A673 (cell line): Measurements from ENCODE around the gene ZDHHC23. TPM values are rescaled to one million over a fixed set of nuclear protein-coding genes. Genes with fewer than 3 reads are reported as not detected.

ENCODE experiments used
- BruUV-seq: library from RNA; stranded (reverse); fragments of 400-500 nt; replicated peaks from 2 replicates; lab custom pipeline; 2021; lab: Mats Ljungman, UMichigan
- CTCF ChIA-PET: fragments of 300-600 bp; sonication (Branson Sonifier 250); formaldehyde crosslinking; loops from one replicate; lab custom pipeline; 2022; ENCODE audit warnings: antibody characterized with exemption; lab: Charles Lee
- POLR2A ChIA-PET: fragments of 300-600 bp; sonication (Branson Sonifier 250); formaldehyde crosslinking; loops from one replicate; lab custom pipeline; 2022; ENCODE audit warnings: antibody characterized with exemption; ENCODE audit not compliant: low non-redundant PET; lab: Charles Lee
- DNase-seq: peaks from one replicate; pipeline ENCODE4 v3.0.0-alpha.2; 2015; ENCODE audit warnings: low spot score
- H3K27ac ChIP-seq: fragments of 200-600 bp; sonication (generic); 2 replicates; pipeline ENCODE4 v1.5.1; 2016; ENCODE audit warnings: mixed run types, low read depth, mild to moderate bottlenecking, mixed read lengths, antibody characterized with exemption, low read length; ENCODE audit not compliant: poor library complexity, severe bottlenecking
- H3K27me3 ChIP-seq: fragments of 200-600 bp; sonication (generic); replicated peaks from 2 replicates; pipeline ENCODE4 v1.6.1; 2017; ENCODE audit warnings: mixed run types, low read depth, mild to moderate bottlenecking, mixed read lengths, antibody characterized with exemption, low read length; ENCODE audit not compliant: insufficient read depth, poor library complexity
- H3K36me3 ChIP-seq: fragments of 200-600 bp; sonication (generic); 2 replicates; pipeline ENCODE4 v1.6.1; 2016; ENCODE audit warnings: mixed run types, mild to moderate bottlenecking, mixed read lengths, antibody characterized with exemption, low read length; ENCODE audit not compliant: insufficient read depth, poor library complexity, severe bottlenecking
- H3K4me1 ChIP-seq: fragments of 200-600 bp; sonication (generic); 2 replicates; pipeline ENCODE4 v1.6.1; 2017; ENCODE audit warnings: mixed run types, mild to moderate bottlenecking, mixed read lengths, antibody characterized with exemption, low read length; ENCODE audit not compliant: insufficient read depth, poor library complexity, severe bottlenecking
- H3K4me3 ChIP-seq: fragments of 200-600 bp; sonication (generic); 2 replicates; pipeline ENCODE4 v1.5.1; 2016; ENCODE audit warnings: low read depth, mixed run types, mild to moderate bottlenecking, mixed read lengths, low read length; ENCODE audit not compliant: poor library complexity, severe bottlenecking
- H3K9me3 ChIP-seq: fragments of 200-600 bp; sonication (generic); 2 replicates; pipeline ENCODE4 v1.6.1; 2016; ENCODE audit warnings: mixed run types, low read depth, mild to moderate bottlenecking, mixed read lengths, antibody characterized with exemption, low read length; ENCODE audit not compliant: poor library complexity, severe bottlenecking
- EZH2 ChIP-seq: fragments of 200-600 bp; sonication (generic); IDR thresholded peaks from 2 replicates; pipeline ENCODE4 v1.6.1; 2017; ENCODE audit warnings: borderline replicate concordance, low read depth, mild to moderate bottlenecking, mixed read lengths, antibody characterized with exemption, low read length; ENCODE audit not compliant: poor library complexity, severe bottlenecking
- intact Hi-C: fragments of 100-400 bp; cut with micrococcal nuclease; formaldehyde crosslinking; loops from one replicate; pipeline ENCODE4 v1.10.0; 2022; ENCODE audit not compliant: unreplicated experiment
- total RNA-seq: library from RNA; stranded (reverse); gene quantifications from 2 replicates; pipeline ENCODE4 v1.2.3, GENCODE V29; 2021
- TF ChIP-seq, protein P1 (sequence below): fragments of 300-800, 200-600 bp; sonication (generic); conservative IDR thresholded peaks from 2 replicates; pipeline ENCODE4 v1.5.1; 2017; ENCODE audit warnings: low read depth, mild to moderate bottlenecking, antibody characterized with exemption, low read length, moderate library complexity, mixed read lengths

Gene ZDHHC23
- total RNA-seq, 1 experiment from 2014 or later: 1.1 TPM

DNA sequence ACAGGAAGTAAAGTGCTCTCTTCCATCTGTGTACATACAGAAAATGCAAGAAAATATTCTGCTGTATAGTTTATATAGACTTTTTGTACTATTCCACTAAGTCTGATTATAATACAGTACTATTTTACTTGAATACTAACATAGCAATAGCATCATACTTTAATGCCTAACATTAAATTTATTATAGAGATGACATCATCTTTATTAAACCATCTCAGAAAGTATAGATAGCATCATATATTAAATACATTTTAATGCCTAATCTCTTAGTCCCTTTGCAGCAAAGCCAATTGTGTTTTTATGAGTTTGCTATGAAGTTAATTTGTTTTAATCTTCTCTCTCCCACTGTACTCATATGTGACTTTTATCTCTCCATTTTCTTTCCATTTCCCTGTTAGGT lies 39.7 kb upstream of the ZDHHC23 start:
- BruUV-seq: no TSS peak
- Histone ChIP-seq H3K36me3 (no peaks in the 10 kb centered on the region), H3K27ac (no peak overlapping the region), H3K4me3 (no peak overlapping the region), H3K4me1 (no peaks in the 10 kb centered on the region), H3K9me3 (no peaks in the 10 kb centered on the region), H3K27me3 (no peaks in the 10 kb centered on the region)
- TF ChIP-seq EZH2: no peak
- no peak for DNase-seq
- POLR2A ChIA-PET: no interaction called here
- CTCF ChIA-PET: no interaction called here
- intact Hi-C loops: no loop called here

DNA sequence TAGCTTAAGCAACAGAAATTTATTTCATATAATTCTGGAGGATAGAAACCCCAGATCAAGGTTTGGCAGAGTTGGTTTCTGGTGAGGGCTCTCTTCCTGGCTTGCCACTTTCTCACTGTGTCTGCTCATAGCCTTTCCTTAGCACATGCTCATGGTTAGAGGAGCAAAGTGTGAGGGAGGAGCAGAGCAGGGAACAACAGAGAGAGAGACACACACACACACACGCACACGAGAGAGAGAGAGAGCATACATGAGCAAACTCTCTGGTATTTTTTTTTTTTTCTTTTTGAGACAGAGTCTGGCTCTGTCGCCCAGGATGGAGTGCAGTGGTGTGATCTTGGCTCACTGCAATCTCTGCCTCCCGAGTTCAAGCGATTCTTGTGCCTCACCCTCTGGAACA lies 36.8 kb upstream of the ZDHHC23 start:
- H3K27ac ChIP-seq: no peak overlapping the region
- DNase-seq: no peak
- no TSS peak for BruUV-seq

DNA sequence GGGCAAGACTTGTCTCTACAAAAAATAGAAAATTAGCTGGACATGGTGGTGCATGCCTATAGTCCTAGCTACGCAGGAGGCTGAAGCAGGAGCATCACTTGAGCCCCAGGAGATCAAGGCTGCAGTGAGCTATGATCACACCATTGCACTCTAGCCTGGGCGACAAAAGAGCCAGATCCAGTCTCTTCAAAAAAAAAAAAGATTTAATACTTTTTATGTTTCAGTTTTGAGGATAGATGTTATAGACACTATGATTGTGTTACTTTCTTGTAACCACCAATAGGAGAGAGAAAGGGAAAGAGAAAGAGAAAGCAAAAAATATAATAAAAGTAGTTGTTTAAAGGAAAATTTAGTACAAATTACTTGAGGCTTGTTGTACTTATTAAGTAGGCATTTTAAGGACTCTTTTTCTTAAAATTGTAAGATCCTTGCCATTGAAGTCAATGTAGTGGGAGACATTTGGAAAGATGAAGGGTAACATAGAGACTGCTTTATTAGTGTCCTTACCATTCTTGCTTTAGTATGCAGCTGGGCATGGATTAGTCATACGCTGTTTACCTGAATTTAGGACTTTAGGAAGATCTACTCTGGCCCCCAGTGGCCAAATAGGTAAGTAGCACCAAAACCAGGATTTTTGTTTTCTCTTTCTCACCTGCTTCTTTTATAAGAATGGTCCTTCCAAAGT lies 35.1 kb upstream of the ZDHHC23 start:
- no peaks in the 10 kb centered on the region for H3K9me3 ChIP-seq
- no peaks in the 10 kb centered on the region for H3K4me1 ChIP-seq
- intact Hi-C loops: loop anchor here (2.0 to 5.0 kb wide), 2 partner anchors 74 to 175 kb away; partner anchors contain the start of gene GRAMD1C
- H3K27me3 ChIP-seq: no peaks in the 10 kb centered on the region
- no TSS peak for BruUV-seq
- ChIA-PET POLR2A (no interaction called here), CTCF (interaction anchor here (0.7 to 1.3 kb wide), 3 partner anchors 68 to 266 kb away, joined by 3 to 7 read pairs (median 3); partner anchors contain the start of genes DRD3 and GRAMD1C)
- H3K27ac ChIP-seq: no peak overlapping the region
- no peak overlapping the region for H3K4me3 ChIP-seq
- DNase-seq: peak; percentile 58
- no peaks in the 10 kb centered on the region for H3K36me3 ChIP-seq
- no peak for TF ChIP-seq EZH2
- TF ChIP-seq, protein P1, sequence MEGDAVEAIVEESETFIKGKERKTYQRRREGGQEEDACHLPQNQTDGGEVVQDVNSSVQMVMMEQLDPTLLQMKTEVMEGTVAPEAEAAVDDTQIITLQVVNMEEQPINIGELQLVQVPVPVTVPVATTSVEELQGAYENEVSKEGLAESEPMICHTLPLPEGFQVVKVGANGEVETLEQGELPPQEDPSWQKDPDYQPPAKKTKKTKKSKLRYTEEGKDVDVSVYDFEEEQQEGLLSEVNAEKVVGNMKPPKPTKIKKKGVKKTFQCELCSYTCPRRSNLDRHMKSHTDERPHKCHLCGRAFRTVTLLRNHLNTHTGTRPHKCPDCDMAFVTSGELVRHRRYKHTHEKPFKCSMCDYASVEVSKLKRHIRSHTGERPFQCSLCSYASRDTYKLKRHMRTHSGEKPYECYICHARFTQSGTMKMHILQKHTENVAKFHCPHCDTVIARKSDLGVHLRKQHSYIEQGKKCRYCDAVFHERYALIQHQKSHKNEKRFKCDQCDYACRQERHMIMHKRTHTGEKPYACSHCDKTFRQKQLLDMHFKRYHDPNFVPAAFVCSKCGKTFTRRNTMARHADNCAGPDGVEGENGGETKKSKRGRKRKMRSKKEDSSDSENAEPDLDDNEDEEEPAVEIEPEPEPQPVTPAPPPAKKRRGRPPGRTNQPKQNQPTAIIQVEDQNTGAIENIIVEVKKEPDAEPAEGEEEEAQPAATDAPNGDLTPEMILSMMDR: peak; percentile 65

More for the DNA sequence above, 36.8 kb upstream of the ZDHHC23 start:
- Histone ChIP-seq H3K9me3 (no peaks in the 10 kb centered on the region), H3K4me3 (no peak overlapping the region), H3K4me1 (no peaks in the 10 kb centered on the region), H3K27me3 (no peaks in the 10 kb centered on the region), H3K36me3 (no peaks in the 10 kb centered on the region)
- CTCF ChIA-PET: no interaction called here
- TF ChIP-seq EZH2: no peak
- TF ChIP-seq, protein P1: no peak
- intact Hi-C loops: loop anchor here (5.0 kb wide), 1 partner anchor 174 kb away; no protein-coding TSS in a partner anchor
- POLR2A ChIA-PET: no interaction called here
